GM23248 (cell line): ENCODE results near the gene TNRC6B. TPM values are rescaled to one million over a fixed set of nuclear protein-coding genes. Genes with fewer than 3 reads are reported as not detected.

Source experiments
- DNase-seq: peaks from one replicate; pipeline ENCODE4 v3.0.0-alpha.2; 2015
- H2AFZ ChIP-seq: fragments of 200-600 bp; sonication (generic); 2 replicates; pipeline ENCODE4 v1.6.1; 2016; ENCODE audit warnings: antibody characterized with exemption
- H3F3A ChIP-seq: fragments of 200-600 bp; sonication (generic); 2 replicates; pipeline ENCODE4 v1.6.1; 2016; ENCODE audit warnings: mild to moderate bottlenecking, antibody characterized with exemption, mixed run types; ENCODE audit not compliant: insufficient read depth
- H3K27ac ChIP-seq: fragments of 200-600 bp; sonication (generic); 2 replicates; pipeline ENCODE4 v1.5.1; 2016; ENCODE audit warnings: mild to moderate bottlenecking
- H3K27me3 ChIP-seq: fragments of 200-600 bp; sonication (generic); replicated peaks from 2 replicates; pipeline ENCODE4 v1.6.1; 2016; ENCODE audit warnings: mild to moderate bottlenecking; ENCODE audit not compliant: insufficient read depth
- H3K36me3 ChIP-seq: fragments of 200-600 bp; sonication (generic); 2 replicates; pipeline ENCODE4 v1.6.1; 2016; ENCODE audit warnings: low read depth, mild to moderate bottlenecking
- H3K4me1 ChIP-seq: fragments of 200-600 bp; sonication (generic); 2 replicates; pipeline ENCODE4 v1.6.1; 2016; ENCODE audit warnings: mild to moderate bottlenecking; ENCODE audit not compliant: insufficient read depth
- H3K4me2 ChIP-seq: fragments of 200-600 bp; sonication (generic); one replicate; pipeline ENCODE4 v1.6.1; 2016; ENCODE audit warnings: mild to moderate bottlenecking; ENCODE audit not compliant: unreplicated experiment
- H3K4me3 ChIP-seq: fragments of 200-600 bp; sonication (generic); 2 replicates; pipeline ENCODE4 v1.5.1; 2016; ENCODE audit warnings: mild to moderate bottlenecking
- H3K79me2 ChIP-seq: fragments of 200-600 bp; sonication (generic); 2 replicates; pipeline ENCODE4 v1.6.1; 2016; ENCODE audit warnings: mild to moderate bottlenecking; ENCODE audit not compliant: insufficient read depth
- H3K9ac ChIP-seq: fragments of 200-600 bp; sonication (generic); 2 replicates; pipeline ENCODE4 v1.6.1; 2016; ENCODE audit warnings: mild to moderate bottlenecking
- H3K9me2 ChIP-seq: fragments of 200-600 bp; sonication (generic); 2 replicates; pipeline ENCODE4 v1.6.1; 2016; ENCODE audit warnings: mixed run types, mild to moderate bottlenecking, moderate library complexity; ENCODE audit not compliant: insufficient read depth
- H3K9me3 ChIP-seq: fragments of 200-600 bp; sonication (generic); one replicate; pipeline ENCODE4 v1.6.1; 2017; ENCODE audit warnings: low read depth
- H4K20me1 ChIP-seq: fragments of 200-600 bp; sonication (generic); 2 replicates; pipeline ENCODE4 v1.6.0; 2016; ENCODE audit not compliant: insufficient read depth
- EZH2 ChIP-seq: fragments of 200-600 bp; sonication (generic); IDR thresholded peaks from 2 replicates; pipeline ENCODE4 v1.6.1; 2018; ENCODE audit warnings: antibody characterized with exemption, mild to moderate bottlenecking; ENCODE audit not compliant: insufficient read depth, poor library complexity, severe bottlenecking
- EZH2phosphoT487 ChIP-seq: fragments of 200-600 bp; sonication (generic); IDR thresholded peaks from 2 replicates; pipeline ENCODE4 v1.6.1; 2018; ENCODE audit warnings: antibody characterized with exemption, moderate library complexity, mild to moderate bottlenecking, low read depth; ENCODE audit not compliant: insufficient read depth
- WGBS, 2 experiments: methylation state at CpG; one replicate each; pipeline ENCODE4 v1.1.6; 2015 to 2017; ENCODE audit warnings: low lambda C conversion rate in 2 of 2, low coverage in 1 of 2; ENCODE audit errors: missing lambda C conversion rate in 2 of 2; 5-methylcytosine and 5-hydroxymethylcytosine counted together
- in situ Hi-C: fragments of 300-500 bp; cut with MboI; formaldehyde crosslinking; loops from 2 replicates; pipeline ENCODE4 v1.15.0; 2020
- polyA plus RNA-seq: library from polyadenylated mRNA; unstranded; fragments of >200 nt; fragmentation: Nextera tagmentation; extraction: Ambion mirVana; gene quantifications from 2 replicates; pipeline ENCODE4 v1.2.1, GENCODE V29; 2016
- total RNA-seq: library from RNA; depleted of rRNA; stranded (reverse); fragments of >200 nt; shearing (Covaris generic); gene quantifications from 2 replicates; pipeline ENCODE4 v1.2.3, GENCODE V29; 2014

Gene TNRC6B
- total and polyA plus RNA-seq, 2 experiments from 2014 or later = 14.1 to 21.1 TPM

DNA sequence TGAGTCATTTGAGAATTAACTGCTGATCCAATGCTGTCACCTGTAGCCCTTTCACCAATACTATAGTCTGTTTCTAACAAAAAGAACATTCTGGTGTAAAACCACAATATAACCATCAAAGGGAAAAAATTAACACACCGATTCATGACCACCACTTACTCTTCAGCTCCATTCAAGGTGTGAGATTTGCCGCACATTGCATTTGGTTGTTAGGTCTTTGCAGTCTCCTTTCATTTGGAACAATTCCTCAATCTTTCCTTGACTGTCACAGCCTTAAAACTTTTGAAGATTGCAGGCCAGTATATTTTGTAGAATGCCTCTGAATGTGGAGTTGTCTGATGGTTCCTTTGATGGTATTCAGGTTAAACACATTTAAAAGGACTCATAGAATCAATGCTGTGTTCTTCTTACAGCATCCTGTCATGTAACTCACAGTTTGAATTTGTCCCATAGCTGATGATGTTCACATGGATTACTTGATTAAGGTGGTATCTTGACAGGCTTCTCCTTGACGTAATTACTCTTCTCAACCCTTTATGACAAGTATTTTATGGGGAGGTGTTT lies 63.6 kb downstream of the TNRC6B start:
- Histone ChIP-seq H3K27ac (no peak overlapping the region), H3K4me3 (no peak overlapping the region), H3K9me3 (no peaks in the 10 kb centered on the region), H3K4me1 (peaks cover 16% of the 10 kb centered on the region), H3K9ac (no peak overlapping the region), H3F3A (peaks cover 16% of the 10 kb centered on the region), H3K79me2 (peaks cover 93% of the 10 kb centered on the region), H2AFZ (no peak overlapping the region), H3K36me3 (no peaks in the 10 kb centered on the region), H3K27me3 (no peaks in the 10 kb centered on the region), H4K20me1 (no peaks in the 10 kb centered on the region), H3K9me2 (no peaks in the 10 kb centered on the region), H3K4me2 (no peak overlapping the region)
- in situ Hi-C loops = no loop called here
- TF ChIP-seq EZH2 (no peak), EZH2phosphoT487 (no peak)
- no peak for DNase-seq
- WGBS, 2 experiments = 84 to 88% methylated on average over 3 of the region's 3 CpGs

DNA sequence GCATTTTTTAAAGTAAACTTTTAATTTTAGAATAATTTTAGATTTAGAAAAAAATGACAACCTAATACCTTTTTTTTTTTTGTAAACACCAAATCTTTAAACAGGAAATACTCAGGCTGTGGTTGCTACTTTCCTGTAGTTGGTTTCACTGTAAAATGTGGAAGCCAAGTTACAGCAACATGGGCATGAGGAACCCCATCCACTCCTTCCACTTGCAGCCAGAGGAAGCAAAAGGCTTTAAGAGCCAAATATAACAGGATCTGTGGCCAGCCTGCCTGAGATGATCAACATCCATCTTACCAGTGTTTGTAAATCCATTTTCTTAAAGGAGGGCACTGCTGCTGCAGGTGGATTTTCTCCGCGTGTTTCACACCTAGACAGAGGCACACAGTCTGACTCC lies 66.2 kb downstream of the TNRC6B start:
- H4K20me1 ChIP-seq = peaks cover 3% of the 10 kb centered on the region; the same call in 1 of the 2 replicates

DNA sequence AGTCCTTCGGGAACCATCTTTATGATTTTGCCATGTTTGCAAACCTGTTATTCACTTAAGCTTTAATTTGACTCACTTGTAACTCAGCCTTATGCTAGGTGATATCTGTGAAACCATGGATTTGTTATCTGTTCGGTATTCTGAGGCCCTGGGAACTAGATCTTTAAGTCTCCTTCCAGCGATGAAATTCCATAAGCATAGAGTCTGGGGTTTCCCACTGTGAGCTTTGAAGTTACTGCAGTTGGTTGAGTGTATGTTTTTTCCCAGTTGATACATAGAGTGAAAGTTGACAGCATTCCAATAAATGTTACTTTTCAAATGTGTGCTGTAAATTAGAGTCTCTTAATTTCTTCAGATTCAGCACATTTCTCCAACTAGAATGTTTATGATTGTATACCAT lies 66.9 kb downstream of the TNRC6B start:
- 97 to 99% methylated on average over 3 of the region's 3 CpGs for WGBS, 2 experiments
- Histone ChIP-seq H3K9ac (no peak overlapping the region), H2AFZ (no peak overlapping the region), H4K20me1 (peaks cover 6% of the 10 kb centered on the region; the same call in 1 of the 2 replicates), H3K9me2 (no peaks in the 10 kb centered on the region), H3K27me3 (no peaks in the 10 kb centered on the region), H3K4me1 (peaks cover under 1% of the 10 kb centered on the region; the same call in 1 of the 2 replicates), H3K4me3 (no peak overlapping the region), H3K36me3 (no peaks in the 10 kb centered on the region), H3K4me2 (no peak overlapping the region), H3K9me3 (no peaks in the 10 kb centered on the region), H3K27ac (no peak overlapping the region), H3K79me2 (peaks cover 98% of the 10 kb centered on the region), H3F3A (peaks cover 1% of the 10 kb centered on the region)
- in situ Hi-C loops = no loop called here
- DNase-seq = no peak
- TF ChIP-seq EZH2 (no peak), EZH2phosphoT487 (no peak)

More for the DNA sequence above, 66.2 kb downstream of the TNRC6B start:
- TF ChIP-seq EZH2phosphoT487 (no peak), EZH2 (no peak)
- no peak for DNase-seq
- Histone ChIP-seq H3K27ac (no peak overlapping the region), H3K4me1 (peaks cover 6% of the 10 kb centered on the region; the same call in 1 of the 2 replicates), H3K9me3 (no peaks in the 10 kb centered on the region), H3K9ac (no peak overlapping the region), H3K36me3 (no peaks in the 10 kb centered on the region), H3F3A (peaks cover 6% of the 10 kb centered on the region), H3K9me2 (no peaks in the 10 kb centered on the region), H3K4me2 (no peak overlapping the region), H2AFZ (no peak overlapping the region), H3K27me3 (no peaks in the 10 kb centered on the region), H3K79me2 (peaks cover 93% of the 10 kb centered on the region), H3K4me3 (no peak overlapping the region)
- in situ Hi-C loops = no loop called here
- WGBS, 2 experiments = 78 to 87% methylated on average over 2 of the region's 2 CpGs

DNA sequence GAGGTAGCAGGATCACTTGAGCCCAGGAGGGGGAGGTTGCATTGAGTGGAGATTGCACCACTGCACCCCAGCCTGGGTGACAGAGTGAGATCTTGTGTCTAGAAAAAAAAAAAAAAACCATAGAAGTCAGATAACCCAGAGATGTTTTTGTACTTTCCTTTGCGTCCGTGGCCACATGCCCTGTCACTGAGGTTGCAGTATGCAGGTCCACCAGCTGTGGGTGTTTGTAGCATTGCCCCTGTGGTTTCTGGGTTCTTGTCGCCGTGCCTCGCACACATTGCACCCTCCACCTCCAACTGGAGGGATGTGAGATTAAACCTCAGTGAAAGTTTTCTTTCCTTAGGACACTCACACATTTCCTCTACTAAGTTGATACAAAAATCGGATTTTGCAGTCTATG lies 70.3 kb downstream of the TNRC6B start:
- no peak for DNase-seq
- Histone ChIP-seq H3F3A (no peaks in the 10 kb centered on the region), H3K9me2 (no peaks in the 10 kb centered on the region), H3K27ac (no peak overlapping the region), H3K27me3 (no peaks in the 10 kb centered on the region), H3K4me3 (no peak overlapping the region), H3K4me1 (peaks cover 8% of the 10 kb centered on the region), H3K79me2 (peaks cover 98% of the 10 kb centered on the region), H4K20me1 (peaks cover 6% of the 10 kb centered on the region; the same call in 1 of the 2 replicates), H3K9ac (no peak overlapping the region), H3K4me2 (no peak overlapping the region), H3K36me3 (no peaks in the 10 kb centered on the region), H2AFZ (no peak overlapping the region), H3K9me3 (no peaks in the 10 kb centered on the region)
- in situ Hi-C loops = no loop called here
- TF ChIP-seq EZH2phosphoT487 (no peak), EZH2 (no peak)
- WGBS, 2 experiments = 97 to 98% methylated on average over 6 of the region's 6 CpGs

DNA sequence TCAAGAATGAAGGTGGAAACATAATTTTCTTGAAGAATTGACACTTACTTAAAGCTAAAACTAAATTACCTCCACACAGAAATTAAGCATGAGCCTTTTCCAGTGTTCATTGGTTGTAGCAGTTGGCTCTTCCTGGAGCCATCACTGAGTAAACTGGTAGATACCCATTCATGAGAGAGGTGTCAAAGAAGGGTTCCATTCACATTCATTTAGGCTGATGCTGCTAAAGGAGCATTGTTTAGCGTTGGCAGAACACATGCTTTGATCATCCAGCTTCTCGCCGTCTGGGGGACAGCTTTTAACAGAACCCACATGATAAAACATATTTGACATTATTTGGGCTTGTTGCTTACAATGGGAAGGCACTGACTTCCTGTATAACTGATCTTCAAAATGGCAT lies 71.6 kb downstream of the TNRC6B start:
- H3K79me2 ChIP-seq = peaks cover 95% of the 10 kb centered on the region
- H3K9ac ChIP-seq = no peak overlapping the region
- H3F3A ChIP-seq = no peaks in the 10 kb centered on the region
- peaks cover 6% of the 10 kb centered on the region; the same call in 1 of the 2 replicates for H4K20me1 ChIP-seq
- no peak for TF ChIP-seq EZH2phosphoT487
- H3K4me2 ChIP-seq = no peak overlapping the region
- no peaks in the 10 kb centered on the region for H3K9me2 ChIP-seq
- H3K27me3 ChIP-seq = no peaks in the 10 kb centered on the region
- H3K27ac ChIP-seq = no peak overlapping the region
- H3K4me1 ChIP-seq = peaks cover 8% of the 10 kb centered on the region
- in situ Hi-C loops = no loop called here
- DNase-seq = no peak
- WGBS, 2 experiments = 51 to 59% methylated on average over 3 of the region's 3 CpGs
- H3K9me3 ChIP-seq = no peaks in the 10 kb centered on the region
- no peak overlapping the region for H2AFZ ChIP-seq
- H3K36me3 ChIP-seq = no peaks in the 10 kb centered on the region
- no peak overlapping the region for H3K4me3 ChIP-seq
